Neural progenitor cell (in vitro differentiated cells): ENCODE measurements around the gene CAMK1G. TPM values are rescaled to one million over a fixed set of nuclear protein-coding genes. Genes with fewer than 3 reads are reported as not detected.

ENCODE experiments used
- DNase-seq: peaks from one replicate; pipeline ENCODE4 v3.0.0-alpha.2; 2016; ENCODE audit warnings: low spot score
- H2AFZ ChIP-seq: fragments of 200-600 bp; sonication (generic); replicated peaks from 2 replicates; pipeline ENCODE4 v1.6.1; 2016; ENCODE audit warnings: antibody characterized with exemption
- H3F3A ChIP-seq: fragments of 200-600 bp; sonication (generic); 2 replicates; pipeline ENCODE4 v1.6.1; 2016; ENCODE audit warnings: antibody characterized with exemption, low read depth
- H3K27ac ChIP-seq: fragments of 200-600 bp; sonication (generic); 2 replicates; pipeline ENCODE4 v1.5.1; 2016; ENCODE audit warnings: mild to moderate bottlenecking
- H3K27me3 ChIP-seq: fragments of 200-600 bp; sonication (generic); 2 replicates; pipeline ENCODE4 v1.6.1; 2016; ENCODE audit warnings: mild to moderate bottlenecking, moderate library complexity
- H3K36me3 ChIP-seq: fragments of 200-600 bp; sonication (generic); 2 replicates; pipeline ENCODE4 v1.5.1; 2016
- H3K4me1 ChIP-seq: fragments of 200-600 bp; sonication (generic); 2 replicates; pipeline ENCODE4 v1.6.1; 2016; ENCODE audit warnings: mixed run types
- H3K4me2 ChIP-seq: fragments of 200-600 bp; sonication (generic); 2 replicates; pipeline ENCODE4 v1.6.1; 2016
- H3K4me3 ChIP-seq: fragments of 200-600 bp; sonication (generic); 2 replicates; pipeline ENCODE4 v1.5.1; 2016
- H3K79me2 ChIP-seq: fragments of 200-600 bp; sonication (generic); 2 replicates; pipeline ENCODE4 v1.6.1; 2016; ENCODE audit warnings: low read depth
- H3K9ac ChIP-seq: fragments of 200-600 bp; sonication (generic); 2 replicates; pipeline ENCODE4 v1.6.1; 2016
- H3K9me3 ChIP-seq: fragments of 200-600 bp; sonication (generic); 2 replicates; pipeline ENCODE4 v1.5.1; 2016; ENCODE audit warnings: low read depth
- H4K20me1 ChIP-seq: fragments of 200-600 bp; sonication (generic); 2 replicates; pipeline ENCODE4 v1.6.1; 2016; ENCODE audit warnings: low read depth
- H3K27ac Mint-ChIP-seq: 3 replicates; pipeline ENCODE4 v1.8.0; 2021; ENCODE audit warnings: mixed read lengths
- H3K27me3 Mint-ChIP-seq: 2 replicates; pipeline ENCODE4 v1.8.0; 2022; ENCODE audit warnings: low read depth, mild to moderate bottlenecking, inconsistent platforms, moderate library complexity, mixed read lengths; ENCODE audit not compliant: insufficient read depth
- H3K36me3 Mint-ChIP-seq: 3 replicates; pipeline ENCODE4 v1.8.0; 2021; ENCODE audit warnings: mixed read lengths
- H3K4me1 Mint-ChIP-seq: 3 replicates; pipeline ENCODE4 v1.8.0; 2021; ENCODE audit warnings: mixed read lengths
- H3K4me3 Mint-ChIP-seq: 3 replicates; pipeline ENCODE4 v1.8.0; 2021; ENCODE audit warnings: mild to moderate bottlenecking, moderate library complexity, mixed read lengths
- H3K9me3 Mint-ChIP-seq: 3 replicates; pipeline ENCODE4 v1.8.0; 2020; ENCODE audit warnings: mixed read lengths
- EZH2 ChIP-seq: fragments of 200-600 bp; sonication (generic); IDR thresholded peaks from 2 replicates; pipeline ENCODE4 v1.6.1; 2017; ENCODE audit warnings: antibody characterized with exemption, mild to moderate bottlenecking, moderate library complexity
- EZH2phosphoT487 ChIP-seq: fragments of 200-600 bp; sonication (generic); IDR thresholded peaks from 2 replicates; pipeline ENCODE4 v1.6.1; 2017; ENCODE audit warnings: antibody characterized with exemption
- total RNA-seq: library from RNA; depleted of rRNA; stranded (reverse); fragments of >200 nt; gene quantifications from 2 replicates; pipeline ENCODE4 v1.2.3, GENCODE V29; 2015; ENCODE audit warnings: low replicate concordance
- TF ChIP-seq, protein P1 (sequence below): fragments of 200-600 bp; sonication (generic); IDR thresholded peaks from 2 replicates; pipeline ENCODE4 v1.5.1; 2017; ENCODE audit warnings: antibody characterized with exemption, mild to moderate bottlenecking

Gene CAMK1G
- total RNA-seq, 1 donor from 2014 or later: 3.6 TPM

GRCh38 chr1:209603877-209604276 is 20.4 kb downstream of the CAMK1G start:
- H3K4me2 ChIP-seq: no peak overlapping the region
- H3K9ac ChIP-seq: no peak overlapping the region
- no peak overlapping the region for H3K27ac ChIP-seq
- no peak overlapping the region for H2AFZ ChIP-seq
- H3K9me3 ChIP-seq: no peaks in the 10 kb centered on the region
- H3K9me3 Mint-ChIP-seq: no peaks in the 10 kb centered on the region
- no peaks in the 10 kb centered on the region for H3F3A ChIP-seq
- H3K36me3 Mint-ChIP-seq: peaks cover 8% of the 10 kb centered on the region
- TF ChIP-seq EZH2phosphoT487 (no peak), EZH2 (no peak)
- peaks cover 2% of the 10 kb centered on the region for H3K27me3 Mint-ChIP-seq
- H3K4me3 ChIP-seq: no peak overlapping the region
- H3K36me3 ChIP-seq: no peaks in the 10 kb centered on the region
- no peak overlapping the region for H3K27ac Mint-ChIP-seq
- H3K4me3 Mint-ChIP-seq: no peak overlapping the region
- no peaks in the 10 kb centered on the region for H3K27me3 ChIP-seq
- DNase-seq: no peak
- H3K4me1 Mint-ChIP-seq: no peaks in the 10 kb centered on the region
- no peaks in the 10 kb centered on the region for H3K79me2 ChIP-seq
- H3K4me1 ChIP-seq: peaks cover 7% of the 10 kb centered on the region
- H4K20me1 ChIP-seq: no peaks in the 10 kb centered on the region

- no peaks in the 10 kb centered on the region for H4K20me1 ChIP-seq
- H3K9ac ChIP-seq: no peak overlapping the region
- H3K4me1 Mint-ChIP-seq: no peaks in the 10 kb centered on the region
- no peaks in the 10 kb centered on the region for H3K27me3 ChIP-seq
- no peaks in the 10 kb centered on the region for H3K79me2 ChIP-seq
- no peaks in the 10 kb centered on the region for H3F3A ChIP-seq
- H3K4me3 ChIP-seq: no peak overlapping the region
- peaks cover 7% of the 10 kb centered on the region for H3K4me1 ChIP-seq
- no peak overlapping the region for H3K27ac ChIP-seq
- no peak overlapping the region for H3K27ac Mint-ChIP-seq
- H3K4me2 ChIP-seq: no peak overlapping the region
- TF ChIP-seq, protein P1, sequence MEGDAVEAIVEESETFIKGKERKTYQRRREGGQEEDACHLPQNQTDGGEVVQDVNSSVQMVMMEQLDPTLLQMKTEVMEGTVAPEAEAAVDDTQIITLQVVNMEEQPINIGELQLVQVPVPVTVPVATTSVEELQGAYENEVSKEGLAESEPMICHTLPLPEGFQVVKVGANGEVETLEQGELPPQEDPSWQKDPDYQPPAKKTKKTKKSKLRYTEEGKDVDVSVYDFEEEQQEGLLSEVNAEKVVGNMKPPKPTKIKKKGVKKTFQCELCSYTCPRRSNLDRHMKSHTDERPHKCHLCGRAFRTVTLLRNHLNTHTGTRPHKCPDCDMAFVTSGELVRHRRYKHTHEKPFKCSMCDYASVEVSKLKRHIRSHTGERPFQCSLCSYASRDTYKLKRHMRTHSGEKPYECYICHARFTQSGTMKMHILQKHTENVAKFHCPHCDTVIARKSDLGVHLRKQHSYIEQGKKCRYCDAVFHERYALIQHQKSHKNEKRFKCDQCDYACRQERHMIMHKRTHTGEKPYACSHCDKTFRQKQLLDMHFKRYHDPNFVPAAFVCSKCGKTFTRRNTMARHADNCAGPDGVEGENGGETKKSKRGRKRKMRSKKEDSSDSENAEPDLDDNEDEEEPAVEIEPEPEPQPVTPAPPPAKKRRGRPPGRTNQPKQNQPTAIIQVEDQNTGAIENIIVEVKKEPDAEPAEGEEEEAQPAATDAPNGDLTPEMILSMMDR: no peak
- TF ChIP-seq EZH2 (no peak), EZH2phosphoT487 (no peak)
- no peaks in the 10 kb centered on the region for H3K36me3 ChIP-seq
- no peak overlapping the region for H2AFZ ChIP-seq
- H3K9me3 ChIP-seq: no peaks in the 10 kb centered on the region
- no peak overlapping the region for H3K4me3 Mint-ChIP-seq
- H3K36me3 Mint-ChIP-seq: peaks cover 8% of the 10 kb centered on the region
- peaks cover 2% of the 10 kb centered on the region for H3K27me3 Mint-ChIP-seq
- no peak for DNase-seq
- H3K9me3 Mint-ChIP-seq: no peaks in the 10 kb centered on the region
These were observed 23.7 kb downstream of the CAMK1G start for GRCh38 chr1:209607102-209607794.

DNA sequence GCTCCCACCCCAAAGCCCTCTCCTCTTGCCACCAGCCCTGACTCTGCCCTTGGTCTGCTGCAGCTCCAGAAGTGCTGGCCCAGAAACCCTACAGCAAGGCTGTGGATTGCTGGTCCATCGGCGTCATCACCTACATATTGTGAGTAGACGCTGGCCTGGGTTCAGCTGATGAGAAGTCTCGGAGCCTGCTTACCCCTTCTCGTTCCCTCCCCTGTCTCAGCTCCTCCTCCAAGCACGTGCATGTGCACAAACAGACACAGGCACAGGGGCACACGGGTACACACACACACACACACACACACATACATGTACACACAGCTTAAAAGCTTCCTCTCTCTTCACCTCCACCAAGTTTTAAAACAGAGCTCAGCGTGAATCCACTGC is 24.3 kb downstream of the CAMK1G start:
- Histone ChIP-seq H3K9me3 (no peaks in the 10 kb centered on the region), H3K27ac (no peak overlapping the region), H3K4me3 (no peak overlapping the region), H3K9ac (no peak overlapping the region), H3K27me3 (no peaks in the 10 kb centered on the region), H3K79me2 (no peaks in the 10 kb centered on the region), H3K36me3 (no peaks in the 10 kb centered on the region), H3K4me2 (no peak overlapping the region), H4K20me1 (no peaks in the 10 kb centered on the region), H2AFZ (no peak overlapping the region), H3K4me1 (peaks cover 7% of the 10 kb centered on the region), H3F3A (no peaks in the 10 kb centered on the region)
- no peak for DNase-seq
- H3K36me3 Mint-ChIP-seq: peaks cover 8% of the 10 kb centered on the region
- no peaks in the 10 kb centered on the region for H3K4me1 Mint-ChIP-seq
- no peaks in the 10 kb centered on the region for H3K9me3 Mint-ChIP-seq
- no peak overlapping the region for H3K4me3 Mint-ChIP-seq
- H3K27ac Mint-ChIP-seq: no peak overlapping the region
- TF ChIP-seq, protein P1: no peak
- TF ChIP-seq EZH2phosphoT487: no peak
- TF ChIP-seq EZH2: no peak
- H3K27me3 Mint-ChIP-seq: peaks cover 2% of the 10 kb centered on the region

DNA sequence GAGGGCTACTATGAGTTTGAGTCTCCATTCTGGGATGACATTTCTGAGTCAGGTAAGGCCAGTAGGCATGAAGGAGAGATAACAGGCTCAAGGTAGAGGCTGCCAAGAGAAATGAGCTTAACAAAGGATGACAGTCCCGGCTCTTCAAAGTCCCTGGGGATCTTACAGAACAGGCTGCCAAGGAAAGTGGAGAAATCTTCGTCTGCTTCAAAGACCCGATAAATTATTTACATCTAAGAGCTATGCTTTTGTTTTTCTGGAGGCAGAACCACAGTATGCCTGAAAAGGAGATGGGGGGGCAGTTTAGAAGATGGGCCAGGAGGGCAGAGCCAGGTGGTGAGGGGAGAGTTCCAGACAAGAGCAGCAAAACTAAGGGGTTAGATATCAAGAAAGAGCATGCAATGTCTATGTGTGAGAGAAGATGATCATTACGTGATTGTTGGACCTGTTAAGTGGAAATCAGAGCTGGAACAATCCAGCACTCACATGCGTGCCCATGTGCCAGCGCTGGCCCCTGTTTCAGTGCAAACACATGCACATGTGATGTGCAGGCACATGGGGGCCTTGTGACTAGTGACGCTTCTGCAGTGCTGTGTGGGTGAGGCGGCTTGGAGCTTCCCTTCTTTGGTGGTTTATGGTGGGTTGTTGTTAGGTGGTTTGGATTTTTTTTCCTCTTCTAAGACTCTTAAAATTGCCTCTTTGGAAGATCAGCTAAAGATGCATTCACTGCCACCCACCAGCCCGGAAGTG is 25.7 kb downstream of the CAMK1G start:
- H3K79me2 ChIP-seq: no peaks in the 10 kb centered on the region
- no peaks in the 10 kb centered on the region for H3F3A ChIP-seq
- Mint-ChIP-seq H3K9me3 (no peaks in the 10 kb centered on the region), H3K4me3 (no peak overlapping the region), H3K27me3 (peaks cover 2% of the 10 kb centered on the region), H3K36me3 (peaks cover 4% of the 10 kb centered on the region), H3K27ac (no peak overlapping the region), H3K4me1 (no peaks in the 10 kb centered on the region)
- DNase-seq: no peak
- no peak overlapping the region for H3K9ac ChIP-seq
- H3K27ac ChIP-seq: no peak overlapping the region
- no peaks in the 10 kb centered on the region for H4K20me1 ChIP-seq
- no peak for TF ChIP-seq EZH2phosphoT487
- TF ChIP-seq, protein P1: no peak
- no peak for TF ChIP-seq EZH2
- H3K4me2 ChIP-seq: no peak overlapping the region
- no peaks in the 10 kb centered on the region for H3K9me3 ChIP-seq
- H3K36me3 ChIP-seq: no peaks in the 10 kb centered on the region
- H3K27me3 ChIP-seq: no peaks in the 10 kb centered on the region
- peaks cover 3% of the 10 kb centered on the region for H3K4me1 ChIP-seq
- H3K4me3 ChIP-seq: no peak overlapping the region
- no peak overlapping the region for H2AFZ ChIP-seq
